ENCODE results near the gene TRIP10.
A peak's percentile ranks its signal among the peaks of the same experiment; 100 is the strongest.
"Not testable (repeated sequence)": the region's sequence is repeated elsewhere in the genome, so short reads cannot be mapped to it uniquely, and the experiment has no call there.

TRIP10 gene

GRCh38 chr19:6744381-6745301, 5.2 kb downstream of the TRIP10 start:
- DNase-seq, result no peak

GRCh38 chr19:6745965-6746364, 6.5 kb downstream of the TRIP10 start:
- DNase-seq, result no peak

GRCh38 chr19:6748543-6748942, 9.1 kb downstream of the TRIP10 start:
- DNase-seq, result not testable (repeated sequence)

GRCh38 chr19:6750062-6750461, 10.6 kb downstream of the TRIP10 start:
- DNase-seq, result no peak

GRCh38 chr19:6751189-6751588, 11.7 kb downstream of the TRIP10 start:
- DNase-seq, result no peak

GRCh38 chr19:6752256-6753177, 13.0 kb downstream of the TRIP10 start:
- DNase-seq, result no peak

- DNase-seq, result peak; percentile 61
These were observed 13.9 kb downstream of the TRIP10 start for GRCh38 chr19:6753178-6754031.

- DNase-seq, result no peak
These were observed 14.7 kb downstream of the TRIP10 start for GRCh38 chr19:6754136-6754535.

GRCh38 chr19:6754653-6755463, 15.4 kb downstream of the TRIP10 start:
- no peak for DNase-seq

- DNase-seq, result no peak
These were observed 21.1 kb downstream of the TRIP10 start for GRCh38 chr19:6760606-6761005.

GRCh38 chr19:6761053-6761676, 21.7 kb downstream of the TRIP10 start:
- no peak for DNase-seq

- not testable (repeated sequence) for DNase-seq
These were observed 22.8 kb downstream of the TRIP10 start for GRCh38 chr19:6762253-6762797.

- DNase-seq, result peak; percentile 20
These were observed 26.4 kb downstream of the TRIP10 start for GRCh38 chr19:6765738-6766356.

GRCh38 chr19:6766357-6767080, 27.0 kb downstream of the TRIP10 start:
- DNase-seq, result no peak

GRCh38 chr19:6767081-6767356, 27.5 kb downstream of the TRIP10 start:
- no peak for DNase-seq

- DNase-seq, result peak; percentile 92
These were observed 28.1 kb downstream of the TRIP10 start, which contains the start of gene SH2D3A for GRCh38 chr19:6767357-6768235. SH2D3A (minus strand) TSS chr19:6767435; CDS start chr19:6763748, 3,687 bp downstream.

GRCh38 chr19:6768236-6768785, 28.8 kb downstream of the TRIP10 start:
- peak; percentile 8 for DNase-seq

- no peak for DNase-seq
These were observed 29.6 kb downstream of the TRIP10 start for GRCh38 chr19:6769006-6769619.
